Measurements from ENCODE around the gene FAM47C. TPM values are rescaled to one million over a fixed set of nuclear protein-coding genes. Genes with fewer than 3 reads are reported as not detected.
"Not testable (repeated sequence)": the region's sequence is repeated elsewhere in the genome, so short reads cannot be mapped to it uniquely, and the experiment has no call there.

The FAM47C gene
- not detected in 2 replicates for total RNA-seq

GRCh38 chrX:37008182-37008581 lies at the start of gene FAM47C:
FAM47C (plus strand) TSS chrX:37008366; CDS start chrX:37008411, 45 bp downstream.
- ATAC-seq (ENCODE audit: low read depth); H3K4me1 Mint-ChIP-seq; CTCF ChIA-PET; H3K36me3 Mint-ChIP-seq (ENCODE audit: low read depth); H3K27me3 Mint-ChIP-seq; DNase-seq; H3K27ac Mint-ChIP-seq; H3K9me3 Mint-ChIP-seq; POLR2A ChIA-PET; intact Hi-C loops (cut with micrococcal nuclease); H3K4me3 Mint-ChIP-seq: not testable (repeated sequence)

- no peak for TF ChIP-seq CTCF (IDR thresholded peaks at IDR 0.05)
- H3K27me3 Mint-ChIP-seq = peaks cover 8% of the 10 kb centered on the region
- no peaks in the 10 kb centered on the region for H3K9me3 Mint-ChIP-seq
- H3K27ac Mint-ChIP-seq = no peak overlapping the region
- intact Hi-C loops (cut with micrococcal nuclease) = no loop called here
- H3K36me3 Mint-ChIP-seq (ENCODE audit: low read depth) = no peaks in the 10 kb centered on the region
- ATAC-seq (ENCODE audit: low read depth) (no peak), DNase-seq (no peak)
- CTCF ChIA-PET = no interaction called here
- POLR2A ChIA-PET = no interaction called here
- no peak overlapping the region for H3K4me3 Mint-ChIP-seq
- no peaks in the 10 kb centered on the region for H3K4me1 Mint-ChIP-seq
Measured at GRCh38 chrX:36961590-36961989, 46.6 kb upstream of the FAM47C start.

GRCh38 chrX:36963069-36963808 lies 44.9 kb upstream of the FAM47C start:
- H3K27ac Mint-ChIP-seq = no peak overlapping the region
- intact Hi-C loops (cut with micrococcal nuclease) = no loop called here
- ATAC-seq (ENCODE audit: low read depth) (no peak), DNase-seq (no peak)
- no peaks in the 10 kb centered on the region for H3K36me3 Mint-ChIP-seq (ENCODE audit: low read depth)
- no peaks in the 10 kb centered on the region for H3K9me3 Mint-ChIP-seq
- no peak overlapping the region for H3K4me3 Mint-ChIP-seq
- peaks cover 7% of the 10 kb centered on the region for H3K27me3 Mint-ChIP-seq
- no peak for TF ChIP-seq CTCF (IDR thresholded peaks at IDR 0.05)
- H3K4me1 Mint-ChIP-seq = no peaks in the 10 kb centered on the region
- CTCF ChIA-PET = no interaction called here
- POLR2A ChIA-PET = no interaction called here

- H3K4me1 Mint-ChIP-seq = no peaks in the 10 kb centered on the region
- intact Hi-C loops (cut with micrococcal nuclease) = no loop called here
- ChIA-PET CTCF (no interaction called here), POLR2A (no interaction called here)
- ATAC-seq (ENCODE audit: low read depth) (no peak), DNase-seq (no peak)
- H3K27me3 Mint-ChIP-seq = peaks cover 2% of the 10 kb centered on the region
- TF ChIP-seq CTCF (IDR thresholded peaks at IDR 0.05) = no peak
- H3K9me3 Mint-ChIP-seq = no peaks in the 10 kb centered on the region
- no peaks in the 10 kb centered on the region for H3K36me3 Mint-ChIP-seq (ENCODE audit: low read depth)
- H3K27ac Mint-ChIP-seq = no peak overlapping the region
- H3K4me3 Mint-ChIP-seq = no peak overlapping the region
Measured at GRCh38 chrX:36963852-36964251, 44.3 kb upstream of the FAM47C start.

GRCh38 chrX:36973575-36973974 lies 34.6 kb upstream of the FAM47C start:
- Mint-ChIP-seq H3K27me3 (no peaks in the 10 kb centered on the region), H3K4me3 (no peak overlapping the region), H3K4me1 (no peaks in the 10 kb centered on the region), H3K36me3 (ENCODE audit: low read depth) (no peaks in the 10 kb centered on the region), H3K27ac (no peak overlapping the region), H3K9me3 (no peaks in the 10 kb centered on the region)
- no peak for ATAC-seq (ENCODE audit: low read depth)
- no peak for DNase-seq
- intact Hi-C loops (cut with micrococcal nuclease) = no loop called here
- TF ChIP-seq CTCF (IDR thresholded peaks at IDR 0.05) = no peak
- ChIA-PET CTCF (no interaction called here), POLR2A (no interaction called here)

GRCh38 chrX:36974911-36975310 lies 33.3 kb upstream of the FAM47C start:
- Mint-ChIP-seq H3K27ac (no peak overlapping the region), H3K36me3 (ENCODE audit: low read depth) (no peaks in the 10 kb centered on the region)

More at GRCh38 chrX:36974911-36975310, 33.3 kb upstream of the FAM47C start:
- no peak for TF ChIP-seq CTCF (IDR thresholded peaks at IDR 0.05)
- H3K9me3 Mint-ChIP-seq = no peaks in the 10 kb centered on the region
- ATAC-seq (ENCODE audit: low read depth) = no peak
- CTCF ChIA-PET = no interaction called here
- H3K4me1 Mint-ChIP-seq = no peaks in the 10 kb centered on the region
- POLR2A ChIA-PET = no interaction called here
- H3K27me3 Mint-ChIP-seq = no peaks in the 10 kb centered on the region
- intact Hi-C loops (cut with micrococcal nuclease) = no loop called here
- no peak for DNase-seq
- H3K4me3 Mint-ChIP-seq = no peak overlapping the region

Measured in activated B cell treated with CpG ODN at 0.5 μM for 24 hours (primary cell).